HK-2 (cell line): Measurements from ENCODE around the gene TDRD5.

Source experiments
- DNase-seq: peaks from one replicate; pipeline ENCODE4 v3.0.0-alpha.2; 2018; ENCODE audit not compliant: unreplicated experiment

The TDRD5 gene

GRCh38 chr1:179591592-179592580 lies at the start of gene TDRD5:
TDRD5 (plus strand) TSS chr1:179591832; CDS start chr1:179592616, 784 bp downstream.
- no peak for DNase-seq

DNA sequence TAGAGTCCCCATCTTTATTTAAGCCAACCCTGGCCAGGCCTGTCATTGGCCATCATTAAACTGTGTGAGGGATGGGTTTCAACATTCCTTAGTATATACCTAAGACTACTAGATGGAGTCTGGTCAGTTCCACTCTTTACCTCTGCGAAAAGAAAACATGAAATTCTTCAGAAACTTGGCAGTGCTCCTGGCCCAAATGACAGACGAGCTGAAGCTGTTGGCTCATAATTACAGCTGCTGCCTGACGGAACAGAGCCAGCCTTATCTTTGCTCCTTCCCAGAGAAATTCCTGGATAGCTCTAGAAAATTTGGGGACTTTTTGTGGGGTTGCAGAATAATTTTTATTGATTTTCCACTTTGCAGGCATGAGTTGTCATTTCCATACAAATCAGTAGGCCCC lies 46.3 kb upstream of the TDRD5 start:
- no peak for DNase-seq

DNA sequence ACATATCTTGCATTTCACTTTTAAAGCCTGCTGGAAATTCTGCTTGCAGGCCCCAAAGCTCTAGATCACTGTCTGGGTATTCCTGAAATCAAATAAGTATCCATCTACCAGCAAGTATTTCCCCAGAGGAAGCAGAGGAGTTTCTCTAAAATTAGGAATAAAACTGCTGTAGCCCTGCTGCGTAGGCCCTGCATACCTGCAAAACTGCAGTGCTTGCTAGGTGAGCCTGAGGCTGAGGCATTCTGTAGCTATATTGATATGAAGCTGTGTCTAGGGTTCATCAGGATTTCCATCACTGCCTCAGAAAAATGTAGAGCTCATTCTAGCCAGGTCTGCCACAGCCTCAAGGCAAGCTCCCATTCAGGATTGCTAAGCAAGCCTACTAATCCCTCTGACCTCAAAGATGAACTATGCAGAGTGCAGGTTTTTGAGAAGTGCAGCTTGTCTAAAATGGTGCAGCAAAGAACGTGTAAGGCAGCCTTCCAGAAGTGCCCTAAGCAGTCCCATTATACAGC lies 44.6 kb upstream of the TDRD5 start:
- no peak for DNase-seq

GRCh38 chr1:179548666-179549367 lies 42.8 kb upstream of the TDRD5 start:
- DNase-seq, result no peak

DNA sequence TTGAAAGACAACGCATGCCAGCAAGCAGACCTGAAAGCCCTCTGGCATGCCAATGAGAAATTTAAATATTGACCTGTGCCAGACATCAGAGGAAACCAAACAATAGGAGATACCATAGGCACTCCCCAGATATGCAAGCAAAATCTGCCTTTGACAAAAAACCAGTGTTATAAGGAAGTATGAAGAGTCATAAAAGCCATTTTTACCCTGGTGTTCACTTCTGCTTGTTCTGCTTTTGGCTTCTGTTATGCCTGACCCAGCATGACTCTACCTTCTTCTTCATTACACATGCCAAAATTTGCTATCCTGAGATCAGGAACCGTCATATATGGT lies 42.3 kb upstream of the TDRD5 start:
- DNase-seq, result no peak

DNA sequence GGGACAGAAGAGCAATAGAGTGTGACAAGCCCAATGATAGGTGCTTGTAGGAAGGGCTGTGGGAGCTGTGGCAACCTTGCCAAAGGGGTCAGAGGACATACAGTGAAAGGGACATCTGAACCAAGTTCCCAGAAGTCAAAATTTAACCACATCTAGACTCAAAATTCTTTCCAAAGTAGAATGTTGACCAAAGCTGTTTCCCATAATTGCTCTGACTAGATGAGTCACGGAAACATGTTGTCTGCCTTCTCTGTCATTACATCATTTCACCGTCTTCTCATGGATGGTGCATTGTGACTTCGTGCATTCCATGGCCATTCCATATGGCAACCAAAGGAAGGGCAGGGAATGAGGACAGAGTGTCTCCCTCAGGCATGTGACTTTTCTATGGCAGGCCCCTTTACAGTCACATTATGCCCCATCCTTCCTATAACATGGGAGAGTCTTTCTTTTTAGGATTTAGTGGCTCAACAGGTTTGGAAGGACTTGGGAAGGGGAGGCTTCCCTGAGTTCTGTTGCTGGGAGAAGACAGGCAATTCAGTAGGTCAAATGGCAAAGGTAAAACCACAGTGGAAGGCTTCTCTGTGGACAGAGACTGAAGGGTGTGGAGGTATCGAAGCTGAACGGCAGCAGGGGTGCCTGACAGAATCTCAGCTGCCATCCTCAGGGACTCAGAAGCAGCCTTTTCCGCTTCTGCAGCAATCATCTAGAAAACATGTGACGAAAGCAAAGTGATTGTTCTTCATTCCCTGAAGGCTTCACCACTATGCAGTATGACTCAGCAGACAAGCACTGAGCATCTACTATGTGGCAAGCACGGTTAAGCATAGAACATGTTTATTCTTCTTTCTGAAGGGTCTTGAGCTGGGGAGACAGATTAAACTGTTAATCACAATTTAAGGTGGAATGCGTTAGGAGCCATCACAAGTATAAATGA lies 40.6 kb upstream of the TDRD5 start:
- no peak for DNase-seq

DNA sequence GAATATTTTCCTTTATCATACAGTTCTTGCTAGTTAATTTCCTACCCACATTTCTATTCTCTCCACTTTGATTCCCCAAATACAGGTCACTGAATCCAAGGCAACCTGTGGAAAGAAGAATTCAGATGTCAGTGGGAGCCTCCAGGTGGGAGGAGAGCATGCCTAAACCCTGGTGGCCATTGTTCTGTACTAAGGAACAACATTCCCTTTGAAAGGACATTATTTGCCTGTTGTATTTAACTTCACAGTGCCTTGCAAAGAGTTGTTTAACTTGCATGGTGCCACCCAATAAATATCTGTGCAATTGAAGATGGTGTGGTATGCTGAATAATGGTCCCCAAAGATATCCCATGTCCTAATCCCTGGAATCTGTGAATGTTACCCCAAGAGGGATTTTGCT lies 37.2 kb upstream of the TDRD5 start:
- DNase-seq, result no peak

DNA sequence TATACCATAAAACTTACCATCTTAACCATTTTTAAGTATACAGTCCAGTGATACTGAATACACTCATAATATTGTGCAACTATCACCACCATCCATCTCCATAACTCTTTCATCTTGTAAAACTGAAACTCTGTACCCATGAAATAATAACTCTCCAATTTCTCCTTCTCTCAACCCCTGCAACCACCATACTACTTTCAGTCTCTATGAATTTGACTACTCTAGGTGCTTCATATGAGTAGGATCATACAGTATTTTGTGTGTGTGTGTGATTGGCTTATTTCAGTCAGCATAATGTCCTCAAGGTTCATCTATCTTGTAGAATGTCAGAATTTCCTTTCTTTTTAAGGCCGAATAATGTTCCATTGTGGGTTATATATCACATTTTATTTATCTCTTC lies 33.6 kb upstream of the TDRD5 start:
- DNase-seq, result no peak

- DNase-seq, result no peak
Observed at GRCh38 chr1:179575497-179576314, 15.9 kb upstream of the TDRD5 start, which contains the start of gene NPHS2. NPHS2 (minus strand) TSS chr1:179575948; CDS start chr1:179575864, 84 bp downstream.

- DNase-seq, result no peak
Observed at GRCh38 chr1:179576509-179576908, 15.1 kb upstream of the TDRD5 start.

- no peak for DNase-seq
Observed at GRCh38 chr1:179583771-179584320, 7.8 kb upstream of the TDRD5 start.

DNA sequence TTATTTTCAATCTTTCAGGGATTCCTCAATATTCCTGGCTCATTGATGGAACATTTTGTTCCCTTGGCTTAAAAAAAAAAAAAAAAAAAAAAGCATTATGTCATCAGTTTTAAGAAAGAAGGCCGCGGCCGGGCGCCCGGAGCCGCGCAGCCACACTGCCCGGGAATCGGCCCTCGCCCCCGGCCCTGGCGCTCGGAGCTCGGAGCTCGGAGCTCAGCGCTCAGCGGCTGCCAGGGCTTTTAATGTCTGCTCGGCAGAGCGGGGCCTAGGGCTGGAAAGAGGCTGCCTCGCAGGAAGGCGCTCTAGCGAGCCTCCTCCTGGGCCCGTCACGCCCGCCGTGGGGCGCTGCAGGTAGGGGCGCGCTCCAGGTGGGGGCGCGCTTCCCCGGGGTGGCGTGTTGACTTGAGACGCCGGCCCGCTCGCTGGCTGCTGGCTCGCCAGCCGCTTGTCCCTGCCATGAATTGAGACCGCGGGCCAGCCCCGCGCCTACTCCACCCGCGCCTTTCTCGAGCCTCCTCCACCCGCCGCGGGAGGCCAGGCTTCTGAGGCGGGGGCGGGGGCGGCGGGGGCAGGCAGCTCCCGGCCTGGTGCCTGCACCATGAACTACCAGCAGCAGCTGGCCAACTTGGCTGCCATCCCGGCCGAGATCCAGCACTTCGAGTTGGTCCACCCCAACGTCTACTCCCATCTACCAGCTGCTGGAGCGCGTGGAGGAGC lies 5.4 kb upstream of the TDRD5 start:
- peak; percentile 57 for DNase-seq

DNA sequence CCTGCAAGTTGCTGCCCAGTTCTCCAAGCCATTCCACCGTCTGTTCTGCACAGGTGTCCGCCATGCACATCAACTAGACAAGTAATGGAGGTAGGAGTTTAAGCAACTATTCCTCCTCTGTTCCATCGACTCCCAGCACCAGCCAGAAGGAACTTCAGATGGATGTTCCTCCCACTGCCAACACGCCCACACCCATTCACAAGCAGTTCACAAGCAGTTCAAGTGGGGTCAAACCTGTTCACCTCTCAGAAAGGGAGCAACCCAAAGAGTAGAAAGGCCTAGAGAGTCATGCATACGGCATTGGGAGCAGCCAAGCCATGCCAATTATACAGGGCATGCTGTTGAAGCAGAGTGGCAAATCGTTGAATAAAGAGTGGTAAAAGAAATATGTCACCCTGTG lies 4.3 kb upstream of the TDRD5 start:
- DNase-seq, result no peak

DNA sequence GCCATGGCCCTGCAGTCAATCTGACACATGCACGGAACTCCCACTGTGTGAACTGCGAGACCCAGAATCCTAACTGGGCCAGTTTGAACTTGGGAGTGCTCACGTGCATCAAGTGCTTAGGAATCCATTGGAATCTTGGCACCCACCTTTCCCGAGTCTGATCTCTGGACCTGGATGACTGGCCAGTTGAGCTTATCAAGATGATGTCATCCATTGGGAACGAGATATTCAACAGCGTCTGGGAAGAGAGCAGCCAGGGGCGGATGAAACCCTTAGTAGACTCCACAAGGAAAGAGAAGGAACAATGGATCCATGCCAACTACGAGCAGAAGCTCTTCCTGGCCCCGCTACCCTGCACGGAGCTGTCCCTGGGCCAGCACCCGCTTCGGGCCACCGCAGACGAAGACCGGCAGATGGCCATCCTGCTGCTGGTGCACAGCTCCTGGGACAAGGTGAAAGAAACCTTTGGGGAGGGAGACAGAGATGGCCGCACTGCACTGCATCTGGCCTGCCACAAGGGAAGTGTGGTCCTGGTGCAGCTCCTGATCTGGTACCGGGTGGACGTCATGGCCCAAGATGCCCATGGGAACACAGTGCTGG lies 3.1 kb upstream of the TDRD5 start:
- DNase-seq, result no peak

GRCh38 chr1:179589509-179589908 lies 2.1 kb upstream of the TDRD5 start:
- no peak for DNase-seq

- no peak for DNase-seq
Observed at GRCh38 chr1:179590671-179591070, 961 bp upstream of the TDRD5 start.

GRCh38 chr1:179591253-179591591 lies 410 bp upstream of the TDRD5 start:
- DNase-seq, result no peak

DNA sequence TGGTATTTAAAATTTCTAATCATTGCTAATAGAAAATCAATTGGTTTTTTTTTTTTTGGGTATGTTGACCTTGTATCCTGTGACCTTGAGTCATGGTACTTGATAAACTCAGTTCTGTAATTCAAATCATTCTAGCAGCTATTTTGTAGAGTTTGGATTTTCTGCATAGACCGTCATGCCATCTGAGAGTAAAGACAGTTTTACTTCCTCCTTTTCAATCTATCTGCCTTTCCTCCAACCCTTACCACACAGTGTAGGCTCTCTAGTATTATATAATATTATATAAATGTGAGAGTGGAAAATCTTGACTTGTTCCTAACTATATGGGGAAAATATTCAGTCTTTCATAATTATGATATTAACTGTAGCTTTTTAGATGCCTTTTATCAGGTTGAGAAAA lies 7.0 kb downstream of the TDRD5 start:
- no peak for DNase-seq

DNA sequence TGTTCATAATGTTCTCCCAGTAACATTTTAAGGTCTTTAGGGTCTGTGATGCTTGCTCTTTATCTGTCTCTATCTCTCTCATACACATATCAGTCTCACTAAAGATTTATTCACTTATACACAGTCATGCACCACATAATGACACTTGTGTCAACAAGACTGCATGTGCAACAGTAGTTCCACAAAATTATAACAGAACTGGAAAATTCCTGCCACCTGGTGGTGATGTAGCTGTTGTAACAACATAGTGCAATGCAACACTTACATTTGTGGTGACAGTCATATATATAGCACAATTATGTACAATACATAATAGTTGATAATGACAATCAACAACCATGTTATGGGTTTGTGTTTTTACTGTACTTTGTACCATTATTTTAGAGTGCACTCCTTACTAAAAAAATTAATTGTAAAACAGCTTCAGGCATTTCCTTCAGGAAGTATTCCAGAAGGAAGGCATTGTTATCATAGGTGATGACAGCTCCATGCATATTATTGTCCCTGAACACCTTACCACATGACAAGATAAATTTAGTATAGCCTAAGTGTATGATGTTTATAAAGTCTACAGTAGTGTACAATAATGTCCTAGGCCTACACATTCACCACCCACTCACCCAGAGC lies 8.1 kb downstream of the TDRD5 start:
- no peak for DNase-seq
